ENCODE measurements around the gene SLC16A8.

Gene SLC16A8

GRCh38 chr22:38033522-38034277 lies 50.3 kb downstream of the SLC16A8 start:
- TF ChIP-seq, protein P1, sequence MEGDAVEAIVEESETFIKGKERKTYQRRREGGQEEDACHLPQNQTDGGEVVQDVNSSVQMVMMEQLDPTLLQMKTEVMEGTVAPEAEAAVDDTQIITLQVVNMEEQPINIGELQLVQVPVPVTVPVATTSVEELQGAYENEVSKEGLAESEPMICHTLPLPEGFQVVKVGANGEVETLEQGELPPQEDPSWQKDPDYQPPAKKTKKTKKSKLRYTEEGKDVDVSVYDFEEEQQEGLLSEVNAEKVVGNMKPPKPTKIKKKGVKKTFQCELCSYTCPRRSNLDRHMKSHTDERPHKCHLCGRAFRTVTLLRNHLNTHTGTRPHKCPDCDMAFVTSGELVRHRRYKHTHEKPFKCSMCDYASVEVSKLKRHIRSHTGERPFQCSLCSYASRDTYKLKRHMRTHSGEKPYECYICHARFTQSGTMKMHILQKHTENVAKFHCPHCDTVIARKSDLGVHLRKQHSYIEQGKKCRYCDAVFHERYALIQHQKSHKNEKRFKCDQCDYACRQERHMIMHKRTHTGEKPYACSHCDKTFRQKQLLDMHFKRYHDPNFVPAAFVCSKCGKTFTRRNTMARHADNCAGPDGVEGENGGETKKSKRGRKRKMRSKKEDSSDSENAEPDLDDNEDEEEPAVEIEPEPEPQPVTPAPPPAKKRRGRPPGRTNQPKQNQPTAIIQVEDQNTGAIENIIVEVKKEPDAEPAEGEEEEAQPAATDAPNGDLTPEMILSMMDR (IDR thresholded peaks at IDR 0.05; ENCODE audit: insufficient read depth, low read length, missing control alignments): no peak
- H3K4me3 ChIP-seq (ENCODE audit: low read depth, low read length): no peak overlapping the region
- ChIA-PET CTCF (interaction anchor here (0.7 to 4.8 kb wide), 5 partner anchors 9 to 648 kb away, joined by 3 to 39 read pairs (median 4); partner anchors contain the start of gene TOMM22), POLR2A (no interaction called here)
- DNase-seq (ENCODE audit: low read depth, low spot score): no peak

DNA sequence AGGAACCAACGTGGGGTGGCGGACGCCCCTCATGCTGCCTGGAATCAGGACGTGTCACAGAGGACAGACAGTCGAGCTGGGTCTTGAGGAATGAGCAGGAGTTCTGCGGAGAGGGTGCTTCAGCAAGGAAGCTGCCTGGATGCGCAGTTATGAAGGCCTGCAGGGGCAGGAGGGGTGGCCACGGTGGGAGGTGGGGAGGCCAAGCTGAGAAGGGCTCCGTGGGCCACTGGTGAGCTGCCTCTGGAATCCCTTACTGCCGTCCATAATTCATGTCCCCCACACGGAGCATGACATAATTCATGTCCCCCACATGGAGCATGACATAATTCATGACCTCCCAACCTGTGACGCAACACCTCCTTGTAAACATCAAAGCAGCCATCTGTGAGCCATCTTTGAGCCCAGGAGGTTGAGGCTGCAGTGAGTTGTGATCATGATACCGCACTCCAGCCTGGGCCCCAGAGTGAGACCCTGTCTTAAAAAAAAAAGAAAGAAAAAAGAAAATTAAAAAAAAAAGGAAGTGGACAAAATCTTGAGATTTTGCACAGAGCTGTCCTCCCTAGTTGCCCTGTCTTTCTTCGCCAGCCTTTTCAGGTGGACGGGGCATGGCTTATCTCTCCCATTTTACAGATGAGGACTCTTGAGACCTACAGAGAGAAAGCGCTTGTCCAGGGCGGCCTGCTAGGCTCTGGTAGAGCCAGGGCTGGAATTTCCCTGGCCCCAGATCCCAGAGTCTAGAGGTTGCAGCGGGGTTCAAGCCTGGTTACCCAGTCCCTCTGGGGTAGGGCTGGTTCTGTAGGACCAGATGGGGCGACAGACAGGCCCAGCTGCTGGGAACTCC lies 51.1 kb downstream of the SLC16A8 start:
- TF ChIP-seq, protein P1 (IDR thresholded peaks at IDR 0.05; ENCODE audit: insufficient read depth, low read length, missing control alignments): no peak
- no peak overlapping the region for H3K4me3 ChIP-seq (ENCODE audit: low read depth, low read length)
- no peak for DNase-seq (ENCODE audit: low read depth, low spot score)
- POLR2A ChIA-PET: no interaction called here
- CTCF ChIA-PET: interaction anchor here (1.4 to 1.7 kb wide), 3 partner anchors 10 to 19 kb away, joined by 3 to 7 read pairs (median 3); no protein-coding TSS in a partner anchor

- POLR2A ChIA-PET: no interaction called here
Measured at GRCh38 chr22:38031491-38031890, 52.5 kb downstream of the SLC16A8 start.

DNA sequence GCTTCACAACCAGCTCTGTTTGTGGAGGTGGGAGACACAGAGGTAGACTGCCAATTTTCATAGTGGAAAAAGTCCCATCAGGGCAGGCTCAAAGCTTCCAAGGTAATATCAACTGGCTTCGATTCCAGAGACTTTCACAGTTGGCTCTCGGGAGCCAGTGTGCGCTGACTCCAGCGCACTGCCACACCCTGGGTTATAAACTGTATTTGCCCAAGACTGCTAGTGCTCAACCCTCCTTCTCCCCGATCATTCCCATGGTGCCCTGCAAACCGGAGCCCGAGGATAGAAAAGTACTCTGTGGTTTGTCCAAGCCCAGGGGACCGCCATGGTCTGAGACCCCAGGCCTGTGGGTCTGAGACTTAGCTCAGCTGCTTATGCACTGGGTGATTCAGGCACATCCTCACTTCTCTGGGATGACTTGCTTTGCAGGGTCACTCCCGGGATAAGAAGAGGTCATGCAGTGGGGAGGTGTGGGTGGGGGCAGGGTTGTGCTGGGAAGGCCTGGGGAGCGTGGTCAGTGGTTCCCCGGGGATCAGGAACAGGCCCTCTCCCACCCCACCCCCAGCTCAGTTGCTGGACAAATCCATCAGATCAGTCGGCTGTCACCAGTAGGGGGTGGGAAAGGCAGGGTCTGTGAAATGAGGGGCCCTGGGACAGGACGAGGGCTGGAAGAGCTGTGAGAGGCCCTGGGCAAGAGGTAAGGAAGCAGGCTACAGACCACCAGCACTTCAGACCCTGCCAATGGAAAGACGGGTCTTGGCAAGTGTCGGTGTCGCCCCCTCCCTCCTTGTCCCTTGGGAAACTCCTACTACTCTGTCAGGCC lies 53.5 kb downstream of the SLC16A8 start:
- CTCF ChIA-PET: interaction anchor here (1.4 kb wide), 1 partner anchor 22 kb away, joined by 4 read pairs; no protein-coding TSS in a partner anchor
- POLR2A ChIA-PET: no interaction called here
- no peak for DNase-seq (ENCODE audit: low read depth, low spot score)
- H3K4me3 ChIP-seq (ENCODE audit: low read depth, low read length): no peak overlapping the region
- TF ChIP-seq, protein P1 (IDR thresholded peaks at IDR 0.05; ENCODE audit: insufficient read depth, low read length, missing control alignments): no peak

More at GRCh38 chr22:38031491-38031890, 52.5 kb downstream of the SLC16A8 start:
- no peak for DNase-seq (ENCODE audit: low read depth, low spot score)
- H3K4me3 ChIP-seq (ENCODE audit: low read depth, low read length): no peak overlapping the region
- TF ChIP-seq, protein P1 (IDR thresholded peaks at IDR 0.05; ENCODE audit: insufficient read depth, low read length, missing control alignments): no peak
- CTCF ChIA-PET: interaction anchor here (1.6 to 1.7 kb wide), 2 partner anchors 12 to 21 kb away, joined by 3 to 7 read pairs; no protein-coding TSS in a partner anchor

- ChIA-PET POLR2A (no interaction called here), CTCF (interaction anchor here (1.4 kb wide), 1 partner anchor 22 kb away, joined by 4 read pairs; no protein-coding TSS in a partner anchor)
- H3K4me3 ChIP-seq (ENCODE audit: low read depth, low read length): no peak overlapping the region
- TF ChIP-seq, protein P1 (IDR thresholded peaks at IDR 0.05; ENCODE audit: insufficient read depth, low read length, missing control alignments): no peak
- no peak for DNase-seq (ENCODE audit: low read depth, low spot score)
Measured at GRCh38 chr22:38029901-38030300, 54.1 kb downstream of the SLC16A8 start.
